ENCODE data around the gene BRAP. TPM values are rescaled to one million over a fixed set of nuclear protein-coding genes. Genes with fewer than 3 reads are reported as not detected.

Gene BRAP
- 10 to 100 TPM; 17.9 to 37.3 TPM for total RNA-seq

GRCh38 chr12:111685811-111686573 is at the start of gene BRAP, which contains the start of gene ACAD10:
Gene BRAP (minus strand): TSS chr12:111685956. CDS start chr12:111685792, 164 bp downstream.
Gene ACAD10 (plus strand): TSS chr12:111686053. CDS start chr12:111692710, 6,657 bp downstream.
- Histone ChIP-seq H3K27ac (peak within 1 kb of the TSS; percentile 81 to 83), H3K4me1 (replicated peaks) (no peaks in the 10 kb centered on the region)
- under 1% methylated on average over 63 of the region's 63 CpGs for WGBS

GRCh38 chr12:111733340-111733915 is 47.7 kb upstream of the BRAP start:
- Histone ChIP-seq H3K36me3 (no peaks in the 10 kb centered on the region), H3K27ac (no peak overlapping the region), H3K27me3 (replicated peaks; ENCODE audit: insufficient read depth) (no peaks in the 10 kb centered on the region), H3K4me1 (replicated peaks) (no peaks in the 10 kb centered on the region), H3K9me3 (no peaks in the 10 kb centered on the region), H3K4me3 (no peak overlapping the region)
- DNase-seq (ENCODE audit: low spot score) = no peak
- 91% methylated on average over 8 of the region's 8 CpGs for WGBS
- no peak for TF ChIP-seq POLR2AphosphoS5 (IDR thresholded peaks at IDR 0.05)
- TF ChIP-seq CTCF (IDR thresholded peaks at IDR 0.05) = no peak
- no peak for TF ChIP-seq POLR2A (IDR thresholded peaks at IDR 0.05)
- intact Hi-C loops (cut with DNase I) = no loop called here

More at GRCh38 chr12:111685811-111686573, at the start of gene BRAP, which contains the start of gene ACAD10:
- Histone ChIP-seq H3K4me3 (peak within 1 kb of the TSS; percentile 97 to 99), H3K27me3 (replicated peaks; ENCODE audit: insufficient read depth) (no peaks in the 10 kb centered on the region), H3K9me3 (no peaks in the 10 kb centered on the region), H3K36me3 (peaks cover 0 to 3% of the 10 kb centered on the region in 2 donors)
- peak; percentile 90 for DNase-seq (ENCODE audit: low spot score)
- TF ChIP-seq POLR2A (IDR thresholded peaks at IDR 0.05) = peak; percentile 67
- peak; percentile 99 for TF ChIP-seq POLR2AphosphoS5 (IDR thresholded peaks at IDR 0.05)
- TF ChIP-seq CTCF (IDR thresholded peaks at IDR 0.05) = peak in 1 of 4 experiments; percentile 20
- intact Hi-C loops (cut with DNase I) = no loop called here

- H3K27ac ChIP-seq = no peak overlapping the region
- WGBS = 93% methylated on average over 4 of the region's 4 CpGs
- TF ChIP-seq CTCF (IDR thresholded peaks at IDR 0.05) (no peak), POLR2AphosphoS5 (IDR thresholded peaks at IDR 0.05) (no peak), POLR2A (IDR thresholded peaks at IDR 0.05) (no peak)
- no peaks in the 10 kb centered on the region for H3K27me3 ChIP-seq (replicated peaks; ENCODE audit: insufficient read depth)
- no peak overlapping the region for H3K4me3 ChIP-seq
- H3K4me1 ChIP-seq (replicated peaks) = no peaks in the 10 kb centered on the region
- H3K9me3 ChIP-seq = no peaks in the 10 kb centered on the region
- intact Hi-C loops (cut with DNase I) = no loop called here
- DNase-seq (ENCODE audit: low spot score) = no peak
- no peaks in the 10 kb centered on the region for H3K36me3 ChIP-seq
Measured at GRCh38 chr12:111732786-111733185, 47.0 kb upstream of the BRAP start.

GRCh38 chr12:111730420-111730819 is 44.7 kb upstream of the BRAP start:
- Histone ChIP-seq H3K27me3 (replicated peaks; ENCODE audit: insufficient read depth) (no peaks in the 10 kb centered on the region), H3K4me3 (no peak overlapping the region), H3K9me3 (no peaks in the 10 kb centered on the region), H3K4me1 (replicated peaks) (no peaks in the 10 kb centered on the region), H3K27ac (no peak overlapping the region), H3K36me3 (no peaks in the 10 kb centered on the region)
- WGBS = 49% methylated on average over 9 of the region's 9 CpGs
- DNase-seq (ENCODE audit: low spot score) = no peak
- intact Hi-C loops (cut with DNase I) = no loop called here
- TF ChIP-seq POLR2AphosphoS5 (IDR thresholded peaks at IDR 0.05) (peak; percentile 32), CTCF (IDR thresholded peaks at IDR 0.05) (no peak)

Data from prostate gland (tissue), 2 donors.